Measurements from ENCODE around the gene HS1BP3.

Gene HS1BP3

DNA sequence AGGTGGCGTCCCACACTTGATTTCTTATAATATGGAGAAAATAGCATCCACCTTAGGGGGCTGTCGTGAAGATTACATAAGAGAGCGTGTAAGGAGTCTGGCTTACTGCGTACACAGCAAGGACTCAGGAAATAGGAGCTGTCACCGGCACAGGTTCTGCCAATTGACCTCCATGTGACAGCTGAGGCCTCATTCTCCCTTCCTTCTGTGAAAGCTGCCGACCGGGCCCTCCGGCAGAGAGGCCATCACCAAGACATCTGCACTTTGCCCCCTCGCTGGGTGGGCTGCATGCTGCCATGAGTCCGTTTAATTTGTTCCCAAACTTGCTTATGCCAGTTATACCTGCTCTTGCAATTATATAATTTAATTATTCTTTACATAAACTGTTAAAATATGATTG lies 27.7 kb downstream of the HS1BP3 start:
- no peak overlapping the region for H3K4me3 ChIP-seq (ENCODE audit: low read depth, low read length)
- DNase-seq (ENCODE audit: low read depth), result no peak
- TF ChIP-seq, protein P1, sequence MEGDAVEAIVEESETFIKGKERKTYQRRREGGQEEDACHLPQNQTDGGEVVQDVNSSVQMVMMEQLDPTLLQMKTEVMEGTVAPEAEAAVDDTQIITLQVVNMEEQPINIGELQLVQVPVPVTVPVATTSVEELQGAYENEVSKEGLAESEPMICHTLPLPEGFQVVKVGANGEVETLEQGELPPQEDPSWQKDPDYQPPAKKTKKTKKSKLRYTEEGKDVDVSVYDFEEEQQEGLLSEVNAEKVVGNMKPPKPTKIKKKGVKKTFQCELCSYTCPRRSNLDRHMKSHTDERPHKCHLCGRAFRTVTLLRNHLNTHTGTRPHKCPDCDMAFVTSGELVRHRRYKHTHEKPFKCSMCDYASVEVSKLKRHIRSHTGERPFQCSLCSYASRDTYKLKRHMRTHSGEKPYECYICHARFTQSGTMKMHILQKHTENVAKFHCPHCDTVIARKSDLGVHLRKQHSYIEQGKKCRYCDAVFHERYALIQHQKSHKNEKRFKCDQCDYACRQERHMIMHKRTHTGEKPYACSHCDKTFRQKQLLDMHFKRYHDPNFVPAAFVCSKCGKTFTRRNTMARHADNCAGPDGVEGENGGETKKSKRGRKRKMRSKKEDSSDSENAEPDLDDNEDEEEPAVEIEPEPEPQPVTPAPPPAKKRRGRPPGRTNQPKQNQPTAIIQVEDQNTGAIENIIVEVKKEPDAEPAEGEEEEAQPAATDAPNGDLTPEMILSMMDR (conservative IDR thresholded peaks at IDR 0.05; ENCODE audit: low read depth, low read length), result no peak

DNA sequence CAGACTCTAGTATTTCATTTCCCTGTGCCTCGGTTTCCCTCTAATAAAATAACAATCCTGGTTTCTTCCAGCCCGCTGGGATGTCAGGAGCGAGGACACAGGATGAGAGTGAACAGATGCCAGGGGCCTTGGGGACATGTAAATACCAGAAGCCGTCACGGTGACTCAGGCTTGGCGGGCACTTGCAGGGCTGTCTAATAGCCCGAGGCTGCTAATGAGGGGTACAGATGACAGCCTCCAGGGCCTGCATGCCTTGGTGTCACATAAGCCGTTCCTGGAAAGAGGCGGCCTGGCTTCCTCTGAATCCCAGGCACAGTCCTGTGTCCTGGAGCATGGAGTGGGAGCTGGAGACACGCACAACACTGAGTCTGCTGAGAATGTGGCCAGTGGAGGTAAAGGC lies 28.2 kb downstream of the HS1BP3 start:
- no peak for DNase-seq (ENCODE audit: low read depth)
- no peak overlapping the region for H3K4me3 ChIP-seq (ENCODE audit: low read depth, low read length)
- TF ChIP-seq, protein P1 (conservative IDR thresholded peaks at IDR 0.05; ENCODE audit: low read depth, low read length), result no peak

DNA sequence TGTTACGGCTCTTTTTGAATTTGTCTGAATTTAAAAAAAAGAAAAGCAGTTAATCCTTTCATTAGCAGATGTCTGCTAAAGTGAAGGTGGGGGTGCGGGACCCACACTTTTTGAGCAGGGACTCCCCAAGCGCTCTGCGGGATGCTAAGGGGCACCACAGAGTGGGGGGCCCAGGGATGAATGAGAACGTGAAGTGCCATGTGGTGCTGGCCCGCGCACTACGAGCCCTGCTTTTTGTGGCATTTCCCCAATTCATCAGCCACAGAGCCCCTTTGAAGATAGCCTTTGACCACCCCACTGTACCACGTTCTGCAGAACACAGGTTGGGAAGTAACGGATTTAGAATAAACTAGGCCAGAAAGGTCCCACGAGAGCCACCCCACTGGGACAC lies 28.6 kb downstream of the HS1BP3 start:
- TF ChIP-seq, protein P1 (conservative IDR thresholded peaks at IDR 0.05; ENCODE audit: low read depth, low read length), result no peak
- H3K4me3 ChIP-seq (ENCODE audit: low read depth, low read length), result no peak overlapping the region
- DNase-seq (ENCODE audit: low read depth), result no peak

DNA sequence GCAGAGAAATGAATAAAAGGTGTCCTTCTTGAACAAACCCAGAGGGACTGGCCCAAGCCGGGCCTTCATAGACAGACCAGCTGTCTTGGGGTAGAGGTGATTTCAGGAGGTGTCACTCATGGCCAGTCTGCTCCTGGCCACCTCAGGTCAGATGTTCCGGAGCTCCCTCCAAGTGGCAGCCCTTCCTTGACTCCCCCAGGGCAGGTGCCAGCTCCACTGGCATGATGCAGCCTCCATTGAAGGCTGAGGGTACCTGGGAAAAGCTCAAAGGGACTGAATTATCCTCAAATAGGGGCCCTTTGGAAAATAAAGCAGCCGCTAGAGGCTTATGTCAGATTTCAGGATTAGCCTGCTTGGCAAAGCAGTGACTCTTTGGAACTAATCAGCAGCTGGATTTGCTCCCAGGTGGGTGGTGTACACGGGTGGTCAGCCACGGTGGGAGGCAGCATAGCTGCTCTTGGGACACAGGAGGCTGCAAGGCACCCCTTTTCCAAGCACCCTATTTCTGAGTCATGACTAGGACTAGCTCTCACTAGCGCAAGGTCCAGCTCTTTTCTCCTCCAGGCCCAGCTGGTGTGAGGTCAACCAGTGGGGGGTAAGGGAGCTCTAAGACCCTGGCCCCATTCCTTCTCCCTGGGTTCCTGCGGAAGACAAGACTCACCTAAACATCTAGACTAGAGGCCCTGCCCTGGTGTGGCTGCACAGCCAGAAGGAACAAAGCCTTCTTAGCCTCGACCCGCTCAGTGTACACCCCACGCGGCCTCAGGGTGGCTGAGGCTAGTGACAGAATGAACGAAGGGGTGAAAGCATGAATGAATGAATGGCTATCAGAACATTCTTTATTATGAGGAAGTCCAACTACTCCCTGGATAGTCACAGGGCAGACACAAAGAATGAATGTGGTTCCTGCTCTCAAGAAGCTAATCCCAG lies 29.3 kb downstream of the HS1BP3 start:
- no peak for DNase-seq (ENCODE audit: low read depth)
- H3K4me3 ChIP-seq (ENCODE audit: low read depth, low read length), result no peak overlapping the region
- TF ChIP-seq, protein P1 (conservative IDR thresholded peaks at IDR 0.05; ENCODE audit: low read depth, low read length), result no peak

DNA sequence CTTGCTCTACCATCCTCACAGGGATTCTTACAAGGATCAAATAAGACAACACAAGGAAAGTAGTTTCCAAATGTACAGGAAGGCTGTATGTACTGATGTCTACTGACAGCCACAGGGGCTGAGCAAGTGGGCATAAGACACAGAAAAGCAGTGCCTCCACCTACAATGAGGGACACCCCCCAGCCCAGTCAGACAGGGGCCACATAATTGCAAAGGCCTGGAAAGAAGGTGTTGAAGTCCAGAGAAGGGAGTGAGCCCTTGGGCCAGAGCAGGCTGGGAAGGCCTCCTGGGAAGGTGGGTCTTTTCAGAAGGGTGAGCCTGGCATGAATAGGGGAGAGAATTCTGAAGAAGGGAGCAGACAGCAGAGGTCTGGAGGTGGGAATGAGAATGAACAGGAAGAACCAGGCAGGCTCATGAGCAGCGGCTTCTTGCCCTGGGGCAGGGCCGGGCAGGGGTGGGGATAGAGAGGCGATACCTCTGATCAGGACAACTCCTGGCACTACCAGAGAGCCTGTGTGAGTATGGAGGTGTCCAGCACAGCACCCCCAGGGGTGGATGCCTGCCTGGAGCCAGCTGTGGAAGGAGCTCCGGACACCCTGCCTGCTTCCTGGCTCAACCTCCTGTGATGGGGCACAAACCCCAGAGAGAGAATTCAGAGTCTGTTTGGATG lies 30.1 kb downstream of the HS1BP3 start:
- TF ChIP-seq, protein P1 (conservative IDR thresholded peaks at IDR 0.05; ENCODE audit: low read depth, low read length), result no peak
- DNase-seq (ENCODE audit: low read depth), result no peak

DNA sequence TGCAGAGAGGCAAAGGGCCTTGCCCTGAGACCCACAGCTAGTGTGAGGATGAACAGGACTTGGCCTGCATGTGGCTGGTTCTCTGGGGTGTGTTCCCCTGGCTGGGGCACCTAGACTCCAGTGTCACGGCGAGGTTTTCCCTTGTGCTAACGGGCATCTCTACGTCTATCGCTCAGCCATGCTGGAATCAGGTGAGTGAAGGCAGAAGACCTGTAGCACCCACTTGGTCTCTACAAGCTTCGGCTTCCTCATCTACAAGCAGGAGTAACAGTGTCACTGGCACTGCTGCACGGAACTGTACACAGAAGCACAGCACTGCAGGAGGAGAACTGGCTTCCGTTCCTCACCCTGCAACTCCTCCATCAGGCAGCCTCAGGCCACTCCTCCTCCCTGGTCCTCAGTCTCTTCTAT lies 30.6 kb downstream of the HS1BP3 start:
- H3K4me3 ChIP-seq (ENCODE audit: low read depth, low read length), result no peak overlapping the region
- TF ChIP-seq, protein P1 (conservative IDR thresholded peaks at IDR 0.05; ENCODE audit: low read depth, low read length), result no peak
- DNase-seq (ENCODE audit: low read depth), result no peak

More for the DNA sequence above, 30.1 kb downstream of the HS1BP3 start:
- H3K4me3 ChIP-seq (ENCODE audit: low read depth, low read length), result no peak overlapping the region

Data from choroid plexus epithelial cell (primary cell).